Large intestine (tissue), 3 donors: Measurements from ENCODE around the gene ARL15. TPM values are rescaled to one million over a fixed set of nuclear protein-coding genes. Genes with fewer than 3 reads are reported as not detected.
"Not testable (repeated sequence)": the region's sequence is repeated elsewhere in the genome, so short reads cannot be mapped to it uniquely, and the experiment has no call there.

Source experiments
- DNase-seq, 2 donors: peaks; one replicate each; pipeline versions ENCODE4 v3.0.0 to v3.0.0-alpha.2; 2013
- H3K27ac ChIP-seq: one replicate; pipeline ENCODE4 v1.5.1; 2013; ENCODE audit warnings: low read length
- H3K27me3 ChIP-seq: 2 replicates; pipeline ENCODE4 v1.6.1; 2013; ENCODE audit warnings: low read length; ENCODE audit not compliant: control insufficient read depth, insufficient read depth
- H3K36me3 ChIP-seq: 2 replicates; pipeline ENCODE4 v1.6.1; 2013; ENCODE audit warnings: low read length; ENCODE audit not compliant: control insufficient read depth, insufficient read depth
- H3K4me1 ChIP-seq: one replicate; pipeline ENCODE4 v1.6.1; 2013; ENCODE audit warnings: low read length; ENCODE audit not compliant: control insufficient read depth, insufficient read depth
- H3K4me3 ChIP-seq: one replicate; pipeline ENCODE4 v1.5.1; 2013; ENCODE audit warnings: low read length
- H3K9me3 ChIP-seq: one replicate; pipeline ENCODE4 v1.6.1; 2013; ENCODE audit warnings: mild to moderate bottlenecking, low read depth, low read length, moderate library complexity; ENCODE audit not compliant: control insufficient read depth
- WGBS: methylation state at CpG from one replicate; pipeline ENCODE4 v1.1.5; 2013; ENCODE audit warnings: low lambda C conversion rate; ENCODE audit not compliant: insufficient coverage; 5-methylcytosine and 5-hydroxymethylcytosine counted together
- polyA plus RNA-seq: library from polyadenylated mRNA; unstranded; fragments of 120-200 nt; gene quantifications from one replicate; pipeline ENCODE4 v1.2.1, GENCODE V29; 2013

Gene ARL15
- polyA plus RNA-seq, 1 donor: 41.5 TPM

DNA sequence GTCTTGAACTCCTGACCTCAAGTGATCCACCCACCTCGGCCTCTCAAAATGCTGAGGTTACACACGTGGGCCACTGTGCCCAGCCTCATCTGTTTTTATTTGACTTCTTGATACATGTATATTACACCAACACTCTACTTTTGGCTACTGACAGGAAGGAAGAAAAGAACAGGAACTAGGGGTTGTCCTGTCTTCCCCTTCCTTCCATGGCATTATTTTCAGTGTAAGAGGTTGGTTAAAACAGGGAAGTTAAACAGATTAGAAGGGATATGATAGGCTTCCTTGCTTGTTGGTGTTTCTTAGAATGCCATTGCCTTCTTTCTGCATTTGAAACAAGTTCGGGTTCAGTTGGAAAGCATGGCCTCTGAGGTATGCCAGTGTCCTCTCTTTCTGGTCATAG lies 437.1 kb downstream of the ARL15 start:
- Histone ChIP-seq H3K36me3 (no peaks in the 10 kb centered on the region), H3K4me1 (no peaks in the 10 kb centered on the region), H3K4me3 (no peak overlapping the region), H3K27me3 (no peaks in the 10 kb centered on the region), H3K9me3 (no peaks in the 10 kb centered on the region), H3K27ac (no peak overlapping the region)
- DNase-seq: no peak
- WGBS: no CpG with 5 or more reads among the region's 3 CpGs

DNA sequence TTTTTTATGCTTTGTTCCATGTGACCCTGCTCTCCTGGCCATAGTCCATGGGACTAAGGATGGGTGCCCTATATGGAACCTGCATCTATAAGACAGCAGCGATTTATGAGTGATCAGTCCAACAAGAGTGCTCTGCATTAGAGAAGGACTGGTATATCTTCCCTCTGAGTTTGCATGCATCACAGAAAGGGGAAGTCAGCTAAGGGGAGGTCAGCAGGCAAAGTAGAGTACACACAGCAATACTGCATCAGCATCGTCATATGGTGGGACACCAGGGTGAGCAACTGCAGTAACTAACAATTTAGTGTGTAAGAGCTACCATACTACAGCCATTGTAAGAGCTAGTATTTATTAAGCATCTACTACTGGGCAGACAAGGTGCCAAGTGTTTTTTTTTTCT lies 438.6 kb downstream of the ARL15 start:
- no CpG with 5 or more reads among the region's 2 CpGs for WGBS
- Histone ChIP-seq H3K9me3 (no peaks in the 10 kb centered on the region), H3K4me1 (no peaks in the 10 kb centered on the region), H3K27me3 (no peaks in the 10 kb centered on the region), H3K4me3 (no peak overlapping the region), H3K27ac (no peak overlapping the region), H3K36me3 (no peaks in the 10 kb centered on the region)
- no peak for DNase-seq

DNA sequence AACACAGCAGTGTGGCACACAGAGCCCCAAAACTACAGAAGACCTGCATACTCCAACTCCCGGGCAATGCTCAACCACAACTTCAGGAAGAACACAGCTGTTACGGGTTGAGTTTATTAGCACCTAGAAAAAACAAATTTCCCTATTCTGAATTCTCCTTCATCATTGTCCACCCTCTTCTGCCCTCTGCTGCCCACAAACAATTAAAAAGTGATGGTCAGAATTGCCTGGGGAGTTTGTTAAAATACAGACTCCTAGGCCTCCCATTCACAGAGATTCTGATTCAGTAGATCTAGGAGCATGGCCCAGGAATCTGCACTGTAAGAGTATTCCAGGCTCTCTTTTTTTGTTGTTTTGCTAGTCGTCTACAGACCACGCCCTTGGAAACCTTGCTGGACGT lies 439.3 kb downstream of the ARL15 start:
- no peaks in the 10 kb centered on the region for H3K36me3 ChIP-seq
- WGBS: no CpG with 5 or more reads among the region's 5 CpGs
- DNase-seq: no peak
- no peaks in the 10 kb centered on the region for H3K9me3 ChIP-seq
- no peak overlapping the region for H3K27ac ChIP-seq
- H3K4me1 ChIP-seq: no peaks in the 10 kb centered on the region
- no peak overlapping the region for H3K4me3 ChIP-seq
- no peaks in the 10 kb centered on the region for H3K27me3 ChIP-seq

DNA sequence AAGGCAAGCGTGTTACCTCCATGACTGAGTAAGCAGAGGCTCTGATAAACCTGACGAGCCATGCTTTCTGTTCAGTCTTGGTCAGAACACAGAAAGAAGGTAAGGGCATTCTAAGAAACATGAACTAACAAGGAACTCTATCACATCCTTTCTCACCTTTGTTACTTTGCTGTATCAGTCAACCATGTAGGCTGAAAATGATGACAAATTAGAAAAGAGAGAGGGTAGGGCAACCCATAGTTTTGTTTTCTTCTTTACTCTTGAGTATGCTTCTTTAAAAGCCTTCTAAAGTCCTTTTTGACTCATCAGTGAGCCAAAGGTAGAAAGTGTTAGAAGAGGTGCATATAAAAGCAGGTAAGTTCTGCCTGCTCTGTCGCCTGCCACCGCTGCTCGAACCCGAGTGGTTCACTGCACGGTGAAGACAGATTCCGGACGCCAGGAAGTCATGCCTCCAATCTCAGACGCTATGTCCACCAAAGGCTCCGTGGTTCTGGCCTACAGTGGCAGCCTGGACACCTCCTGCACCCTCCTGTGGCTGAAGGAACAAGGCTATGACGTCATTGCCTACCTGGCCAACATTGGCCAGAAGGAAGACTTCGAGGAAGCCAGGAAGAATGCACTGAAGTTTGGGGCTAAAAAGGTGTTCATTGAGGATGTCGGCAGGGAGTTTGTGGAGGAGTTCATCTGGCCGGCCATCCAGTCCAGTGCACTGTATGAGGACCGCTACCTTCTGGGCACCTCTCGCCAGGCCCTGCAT lies 451.5 kb downstream of the ARL15 start:
- Histone ChIP-seq H3K27ac (no peak overlapping the region), H3K4me1 (no peaks in the 10 kb centered on the region), H3K4me3 (no peak overlapping the region), H3K9me3 (peaks cover 3% of the 10 kb centered on the region), H3K36me3 (no peaks in the 10 kb centered on the region), H3K27me3 (no peaks in the 10 kb centered on the region)
- no CpG with 5 or more reads among the region's 17 CpGs for WGBS
- DNase-seq: no peak

DNA sequence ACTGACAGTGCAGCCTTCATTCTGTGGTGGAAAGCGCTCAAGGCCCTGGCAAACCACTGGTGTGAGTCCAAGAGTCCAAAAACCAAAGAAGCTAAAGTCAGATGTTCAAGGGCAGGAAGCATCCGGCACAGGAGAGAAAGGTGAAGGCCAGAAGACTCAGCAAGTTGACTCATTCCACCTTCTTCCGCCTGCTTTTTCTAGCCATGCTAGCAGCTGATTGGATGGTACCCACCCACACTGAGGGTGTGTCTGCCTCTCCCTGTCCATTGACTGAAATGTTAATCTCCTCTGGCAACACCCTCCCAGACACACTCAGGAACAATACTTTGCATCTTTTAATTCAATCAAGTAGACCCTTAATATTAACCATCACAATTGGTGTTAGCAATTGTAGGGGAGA lies 453.9 kb downstream of the ARL15 start:
- Histone ChIP-seq H3K4me3 (no peak overlapping the region), H3K4me1 (no peaks in the 10 kb centered on the region), H3K27ac (no peak overlapping the region), H3K36me3 (no peaks in the 10 kb centered on the region), H3K9me3 (peaks cover 3% of the 10 kb centered on the region), H3K27me3 (no peaks in the 10 kb centered on the region)
- no peak for DNase-seq
- no CpG with 5 or more reads among the region's 3 CpGs for WGBS

DNA sequence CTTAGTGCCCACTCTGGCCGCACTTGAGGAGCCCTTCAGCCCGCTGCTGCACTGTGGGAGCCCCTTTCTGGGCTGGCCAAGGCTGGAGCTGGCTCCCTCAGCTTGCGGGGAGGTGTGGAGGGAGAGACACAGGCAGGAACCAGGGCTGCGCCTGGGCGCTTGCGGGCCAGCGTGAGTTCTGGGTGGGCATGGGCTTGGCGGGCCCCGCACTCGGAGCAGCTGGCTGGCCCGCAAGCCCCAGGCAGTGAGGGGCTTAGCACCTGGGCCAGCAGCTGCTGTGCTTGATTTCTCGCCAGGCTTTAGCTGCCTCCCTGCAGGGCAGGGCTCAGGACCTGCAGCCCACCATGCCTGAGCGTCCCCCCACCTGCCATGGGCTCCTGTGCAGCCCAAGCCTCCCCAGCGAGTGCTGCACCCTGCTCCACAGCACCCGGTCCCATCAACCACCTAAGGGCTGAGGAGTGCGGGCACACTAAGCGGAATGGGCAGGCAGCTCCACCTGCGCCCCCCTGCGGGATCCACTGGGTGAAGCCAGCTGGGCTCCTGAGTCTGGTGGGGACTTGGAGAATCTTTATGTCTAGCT lies 473.4 kb downstream of the ARL15 start:
- H3K27me3 ChIP-seq, H3K4me3 ChIP-seq, H3K36me3 ChIP-seq, H3K4me1 ChIP-seq, H3K9me3 ChIP-seq, DNase-seq, H3K27ac ChIP-seq: not testable (repeated sequence)
- WGBS: no CpG with 5 or more reads among the region's 19 CpGs

DNA sequence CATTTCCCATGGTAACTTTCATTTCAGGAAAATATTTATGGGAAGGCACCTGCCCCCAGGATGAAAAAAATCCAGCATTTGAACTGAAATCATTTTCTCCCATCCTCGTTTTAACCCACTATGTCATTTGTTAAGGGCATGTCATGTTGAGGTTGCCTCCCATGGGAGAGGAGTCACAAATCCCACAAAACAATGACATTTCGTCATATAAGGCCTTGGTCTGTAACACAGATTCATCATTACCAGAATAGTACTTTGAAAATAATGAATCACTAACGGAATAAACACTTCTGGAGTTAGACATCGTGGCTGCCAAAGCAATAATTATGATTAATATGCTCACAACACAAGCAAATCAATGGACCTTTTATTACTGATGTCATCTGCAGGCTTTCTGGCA lies 475.9 kb downstream of the ARL15 start:
- H3K27me3 ChIP-seq: no peaks in the 10 kb centered on the region
- DNase-seq: no peak
- WGBS: 94% methylated on average over 2 of the region's 4 CpGs
- H3K9me3 ChIP-seq: no peaks in the 10 kb centered on the region
- H3K4me1 ChIP-seq: no peaks in the 10 kb centered on the region
- H3K27ac ChIP-seq: no peak overlapping the region
- H3K36me3 ChIP-seq: no peaks in the 10 kb centered on the region
- H3K4me3 ChIP-seq: no peak overlapping the region

Other genes starting within 250 kb of the ARL15 start
- 0.61 TPM for gene HSPB3, start 145.1 kb upstream of the ARL15 start, polyA plus RNA-seq
- gene SNX18, start 207.2 kb upstream of the ARL15 start, polyA plus RNA-seq: 29.1 TPM